ENCODE data around the gene LRG1. TPM values are rescaled to one million over a fixed set of nuclear protein-coding genes. Genes with fewer than 3 reads are reported as not detected.

Gene LRG1
- total and polyA plus RNA-seq, 12 donors = 0.33 to 52.5 (median 1.6) TPM; not detected in 1

GRCh38 chr19:4491446-4491845 lies 48.4 kb downstream of the LRG1 start:
- intact Hi-C loops (cut with DNase I) = no loop called here
- Histone ChIP-seq H3K27me3 (no peaks in the 10 kb centered on the region), H3K9me3 (replicated peaks in 1 of 3) (no peaks in the 10 kb centered on the region), H3K4me1 (replicated peaks in 1 of 2) (no peaks in the 10 kb centered on the region), H3K4me3 (no peak overlapping the region), H3K36me3 (replicated peaks in 1 of 2) (peaks cover 0 to 62% of the 10 kb centered on the region in 2 donors), H3K27ac (no peak overlapping the region)
- DNase-seq = no peak
- WGBS, 4 donors = 90 to 97% (median 96%) methylated on average over 13 to 21 of the region's 21 CpGs
- TF ChIP-seq CTCF (IDR thresholded peaks at IDR 0.05) (no peak), POLR2A (IDR thresholded peaks at IDR 0.05) (no peak)

GRCh38 chr19:4488496-4488895 lies 51.3 kb downstream of the LRG1 start:
- no peaks in the 10 kb centered on the region for H3K4me1 ChIP-seq (replicated peaks in 1 of 2)
- WGBS, 4 donors = 89 to 92% (median 91%) methylated on average over 24 to 29 of the region's 29 CpGs
- no peak for DNase-seq
- peaks cover 0 to 34% of the 10 kb centered on the region in 2 donors for H3K36me3 ChIP-seq (replicated peaks in 1 of 2)
- TF ChIP-seq POLR2A (IDR thresholded peaks at IDR 0.05) (no peak), CTCF (IDR thresholded peaks at IDR 0.05) (no peak)
- no peak overlapping the region for H3K27ac ChIP-seq
- no peak overlapping the region for H3K4me3 ChIP-seq
- H3K9me3 ChIP-seq (replicated peaks in 1 of 3) = no peaks in the 10 kb centered on the region
- intact Hi-C loops (cut with DNase I) = no loop called here
- no peaks in the 10 kb centered on the region for H3K27me3 ChIP-seq

GRCh38 chr19:4487572-4487971 lies 52.3 kb downstream of the LRG1 start:
- no peaks in the 10 kb centered on the region for H3K9me3 ChIP-seq (replicated peaks in 1 of 3)
- H3K36me3 ChIP-seq (replicated peaks in 1 of 2) = peaks cover 0 to 32% of the 10 kb centered on the region in 2 donors
- no peaks in the 10 kb centered on the region for H3K4me1 ChIP-seq (replicated peaks in 1 of 2)
- intact Hi-C loops (cut with DNase I) = no loop called here
- no peaks in the 10 kb centered on the region for H3K27me3 ChIP-seq
- DNase-seq = no peak
- no peak for TF ChIP-seq POLR2A (IDR thresholded peaks at IDR 0.05)
- no peak for TF ChIP-seq CTCF (IDR thresholded peaks at IDR 0.05)
- 86 to 91% (median 88%) methylated on average over 9 to 11 of the region's 11 CpGs for WGBS, 4 donors
- no peak overlapping the region for H3K27ac ChIP-seq
- no peak overlapping the region for H3K4me3 ChIP-seq

Other genes with a start within 250 kb of the LRG1 start
- gene TMIGD2, start 237.6 kb downstream of the LRG1 start, total RNA-seq = under 1 TPM in 1 of 9 donors, not detected in 8; 0.25 TPM
- gene TMIGD2, start 237.6 kb downstream of the LRG1 start, polyA plus RNA-seq = under 1 TPM in 2 of 3 donors, not detected in 1; 0.17 to 0.24 TPM
- gene FSD1, start 235.4 kb downstream of the LRG1 start, total RNA-seq = 1 to 10 TPM in 4 of 9 donors, under 1 TPM in 2, not detected in 3; 0.34 to 2.4 (median 1.1) TPM
- gene FSD1, start 235.4 kb downstream of the LRG1 start, polyA plus RNA-seq = 1 to 10 TPM in 2 of 3 donors, under 1 TPM in 1; 0.46 to 7.2 (median 3.0) TPM
- 100 to 1,000 TPM in 1 of 9 donors, 10 to 100 TPM in 6, 1 to 10 TPM in 2; 5.7 to 106 (median 35.8) TPM for gene STAP2, start 201.2 kb downstream of the LRG1 start, total RNA-seq
- 10 to 100 TPM in 2 of 3 donors, 1 to 10 TPM in 1; 6.7 to 63.1 (median 39.8) TPM for gene STAP2, start 201.2 kb downstream of the LRG1 start, polyA plus RNA-seq
- 10 to 100 TPM in 6 of 9 donors, 1 to 10 TPM in 3; 4.5 to 37.5 (median 15.6) TPM for gene MPND, start 196.5 kb downstream of the LRG1 start, total RNA-seq
- gene MPND, start 196.5 kb downstream of the LRG1 start, polyA plus RNA-seq = 10 to 100 TPM in 2 of 3 donors, 1 to 10 TPM in 1; 7.0 to 52.3 (median 38.5) TPM
- 100 to 1,000 TPM in 1 of 9 donors, 10 to 100 TPM in 8; 45.5 to 112 (median 83.8) TPM for gene SH3GL1, start 139.5 kb downstream of the LRG1 start, total RNA-seq
- 100 to 1,000 TPM in 1 of 3 donors, 10 to 100 TPM in 2; 20.9 to 104 (median 96.4) TPM for gene SH3GL1, start 139.5 kb downstream of the LRG1 start, polyA plus RNA-seq
- gene CHAF1A, start 137.4 kb downstream of the LRG1 start, total RNA-seq = 10 to 100 TPM in 2 of 9 donors, 1 to 10 TPM in 7; 3.4 to 14.6 (median 8.7) TPM
- 1 to 10 TPM; 4.0 to 8.2 (median 7.3) TPM for gene CHAF1A, start 137.4 kb downstream of the LRG1 start, polyA plus RNA-seq
- 100 to 1,000 TPM; 113 to 317 (median 268) TPM for gene UBXN6, start 82.2 kb downstream of the LRG1 start, total RNA-seq
- gene UBXN6, start 82.2 kb downstream of the LRG1 start, polyA plus RNA-seq = 100 to 1,000 TPM in 2 of 3 donors, 10 to 100 TPM in 1; 53.9 to 257 (median 250) TPM
- 10 to 100 TPM; 29.9 to 54.6 (median 34.9) TPM for gene HDGFL2, start 67.7 kb downstream of the LRG1 start, total RNA-seq
- gene HDGFL2, start 67.7 kb downstream of the LRG1 start, polyA plus RNA-seq = 10 to 100 TPM; 22.0 to 74.7 (median 55.8) TPM
- 1 to 10 TPM in 6 of 9 donors, under 1 TPM in 3; 0.17 to 9.1 (median 2.0) TPM for gene PLIN4, start 21.6 kb downstream of the LRG1 start, total RNA-seq
- 10 to 100 TPM in 1 of 3 donors, 1 to 10 TPM in 1, under 1 TPM in 1; 0.09 to 25.4 (median 9.3) TPM for gene PLIN4, start 21.6 kb downstream of the LRG1 start, polyA plus RNA-seq
- gene PLIN5, start 4.8 kb downstream of the LRG1 start, total RNA-seq = 10 to 100 TPM in 4 of 9 donors, 1 to 10 TPM in 5; 1.5 to 47.6 (median 5.5) TPM
- gene PLIN5, start 4.8 kb downstream of the LRG1 start, polyA plus RNA-seq = 10 to 100 TPM in 1 of 3 donors, 1 to 10 TPM in 1, under 1 TPM in 1; 0.57 to 44.3 (median 9.0) TPM
- 10 to 100 TPM in 8 of 9 donors, 1 to 10 TPM in 1; 7.1 to 59.2 (median 37.2) TPM for gene SEMA6B, start 19.6 kb upstream of the LRG1 start, total RNA-seq
- gene SEMA6B, start 19.6 kb upstream of the LRG1 start, polyA plus RNA-seq = 10 to 100 TPM in 2 of 3 donors, 1 to 10 TPM in 1; 3.1 to 19.8 (median 15.9) TPM
- 1 to 10 TPM; 2.6 to 8.1 (median 5.4) TPM for gene TNFAIP8L1, start 99.5 kb upstream of the LRG1 start, total RNA-seq
- 10 to 100 TPM in 1 of 3 donors, 1 to 10 TPM in 2; 2.6 to 13.8 (median 5.8) TPM for gene TNFAIP8L1, start 99.5 kb upstream of the LRG1 start, polyA plus RNA-seq
- gene MYDGF, start 130.3 kb upstream of the LRG1 start, total RNA-seq = 100 to 1,000 TPM in 2 of 9 donors, 10 to 100 TPM in 7; 52.1 to 159 (median 74.9) TPM
- gene MYDGF, start 130.3 kb upstream of the LRG1 start, polyA plus RNA-seq = 10 to 100 TPM; 35.9 to 86.9 (median 76.1) TPM
- gene DPP9, start 183.8 kb upstream of the LRG1 start, total RNA-seq = 100 to 1,000 TPM in 1 of 9 donors, 10 to 100 TPM in 7, 1 to 10 TPM in 1; 9.5 to 117 (median 50.2) TPM
- gene DPP9, start 183.8 kb upstream of the LRG1 start, polyA plus RNA-seq = 10 to 100 TPM; 14.6 to 56.3 (median 32.1) TPM

All from adrenal gland (tissue), 12 donors.